GM13977 (cell line): ENCODE results near the gene CLDN2.
"Not testable (repeated sequence)": the region's sequence is repeated elsewhere in the genome, so short reads cannot be mapped to it uniquely, and the experiment has no call there.

Experiments
- DNase-seq: peaks from one replicate; pipeline ENCODE4 v3.0.0; 2012; ENCODE audit warnings: low spot score
- in situ Hi-C: fragments of 300-500 bp; cut with MboI; formaldehyde crosslinking; loops from one replicate; pipeline ENCODE4 v1.12.0; 2022; ENCODE audit warnings: low sequenced_read_pairs, low pct_unique_long_range_greater_than_20kb, mixed read lengths, inconsistent platforms; ENCODE audit not compliant: unreplicated experiment
- TF ChIP-seq, protein P1 (sequence below): IDR thresholded peaks from 2 replicates; pipeline ENCODE4 v1.5.1; 2012; ENCODE audit warnings: mild to moderate bottlenecking, control low read depth; ENCODE audit not compliant: insufficient read depth; ENCODE audit errors: extremely low read depth, missing control alignments

Gene CLDN2

DNA sequence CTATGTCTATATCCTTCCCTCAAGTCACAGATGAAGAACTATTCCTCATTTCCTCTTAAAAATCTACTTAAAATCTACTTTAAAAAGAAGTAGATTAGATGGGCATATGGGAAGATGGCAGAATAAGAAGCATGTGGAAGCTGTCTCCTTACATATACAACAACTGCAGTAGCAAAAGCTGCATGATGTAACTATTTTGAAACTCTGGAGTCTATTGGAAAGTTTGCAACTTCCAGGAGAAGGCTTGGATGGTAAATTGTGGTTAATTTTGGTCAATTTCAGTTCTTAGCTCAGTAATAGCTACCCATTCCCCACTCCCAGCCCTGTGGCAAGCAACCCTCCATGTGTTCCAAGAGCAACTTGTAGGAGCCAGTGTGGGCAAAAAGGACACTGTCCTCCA lies 42.9 kb downstream of the CLDN2 start:
- TF ChIP-seq, protein P1, sequence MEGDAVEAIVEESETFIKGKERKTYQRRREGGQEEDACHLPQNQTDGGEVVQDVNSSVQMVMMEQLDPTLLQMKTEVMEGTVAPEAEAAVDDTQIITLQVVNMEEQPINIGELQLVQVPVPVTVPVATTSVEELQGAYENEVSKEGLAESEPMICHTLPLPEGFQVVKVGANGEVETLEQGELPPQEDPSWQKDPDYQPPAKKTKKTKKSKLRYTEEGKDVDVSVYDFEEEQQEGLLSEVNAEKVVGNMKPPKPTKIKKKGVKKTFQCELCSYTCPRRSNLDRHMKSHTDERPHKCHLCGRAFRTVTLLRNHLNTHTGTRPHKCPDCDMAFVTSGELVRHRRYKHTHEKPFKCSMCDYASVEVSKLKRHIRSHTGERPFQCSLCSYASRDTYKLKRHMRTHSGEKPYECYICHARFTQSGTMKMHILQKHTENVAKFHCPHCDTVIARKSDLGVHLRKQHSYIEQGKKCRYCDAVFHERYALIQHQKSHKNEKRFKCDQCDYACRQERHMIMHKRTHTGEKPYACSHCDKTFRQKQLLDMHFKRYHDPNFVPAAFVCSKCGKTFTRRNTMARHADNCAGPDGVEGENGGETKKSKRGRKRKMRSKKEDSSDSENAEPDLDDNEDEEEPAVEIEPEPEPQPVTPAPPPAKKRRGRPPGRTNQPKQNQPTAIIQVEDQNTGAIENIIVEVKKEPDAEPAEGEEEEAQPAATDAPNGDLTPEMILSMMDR, result no peak
- DNase-seq, result no peak
- in situ Hi-C loops, result no loop called here

DNA sequence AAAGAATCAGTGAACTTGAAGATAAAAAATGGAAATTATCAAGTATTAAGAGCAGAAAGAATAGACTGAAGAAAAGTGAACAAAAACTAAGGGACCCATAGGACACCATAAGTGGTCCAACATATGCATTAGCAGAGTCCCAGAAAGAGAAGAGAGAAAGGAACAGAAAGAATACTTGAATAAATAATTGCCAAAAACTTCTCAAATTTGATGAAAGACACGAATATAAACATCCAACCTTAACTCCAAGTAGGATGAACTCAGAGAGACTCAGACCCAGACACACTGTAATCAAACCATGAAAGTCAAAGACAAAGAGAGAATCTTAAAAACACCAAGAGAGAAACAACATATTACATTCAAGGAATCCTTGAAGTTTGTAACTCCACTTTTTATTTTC lies 44.1 kb downstream of the CLDN2 start:
- TF ChIP-seq, protein P1, result no peak
- no peak for DNase-seq
- in situ Hi-C loops, result no loop called here

GRCh38 chrX:106966547-106966946 lies 46.3 kb downstream of the CLDN2 start:
- DNase-seq, in situ Hi-C loops: not testable (repeated sequence)

DNA sequence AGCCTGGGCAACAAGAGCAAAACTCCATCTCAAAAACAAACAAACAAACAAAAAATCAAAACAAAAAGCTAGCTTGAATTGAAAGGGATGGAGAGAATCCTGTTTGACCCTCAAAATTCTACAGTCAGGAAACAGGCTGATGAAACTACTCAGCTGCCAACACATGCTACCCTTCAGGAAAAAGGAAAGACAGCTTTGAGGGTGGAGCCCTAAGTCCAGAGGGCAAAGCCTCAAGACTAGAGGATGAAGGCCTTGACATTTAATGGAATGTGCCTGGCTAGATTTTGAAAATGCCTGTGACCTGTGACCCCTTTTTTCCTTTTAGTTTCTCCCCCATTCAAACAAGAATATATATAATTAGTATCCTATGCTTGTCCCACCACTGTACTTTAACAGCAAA lies 52.7 kb downstream of the CLDN2 start:
- TF ChIP-seq, protein P1, result no peak
- DNase-seq, result no peak
- in situ Hi-C loops, result no loop called here

DNA sequence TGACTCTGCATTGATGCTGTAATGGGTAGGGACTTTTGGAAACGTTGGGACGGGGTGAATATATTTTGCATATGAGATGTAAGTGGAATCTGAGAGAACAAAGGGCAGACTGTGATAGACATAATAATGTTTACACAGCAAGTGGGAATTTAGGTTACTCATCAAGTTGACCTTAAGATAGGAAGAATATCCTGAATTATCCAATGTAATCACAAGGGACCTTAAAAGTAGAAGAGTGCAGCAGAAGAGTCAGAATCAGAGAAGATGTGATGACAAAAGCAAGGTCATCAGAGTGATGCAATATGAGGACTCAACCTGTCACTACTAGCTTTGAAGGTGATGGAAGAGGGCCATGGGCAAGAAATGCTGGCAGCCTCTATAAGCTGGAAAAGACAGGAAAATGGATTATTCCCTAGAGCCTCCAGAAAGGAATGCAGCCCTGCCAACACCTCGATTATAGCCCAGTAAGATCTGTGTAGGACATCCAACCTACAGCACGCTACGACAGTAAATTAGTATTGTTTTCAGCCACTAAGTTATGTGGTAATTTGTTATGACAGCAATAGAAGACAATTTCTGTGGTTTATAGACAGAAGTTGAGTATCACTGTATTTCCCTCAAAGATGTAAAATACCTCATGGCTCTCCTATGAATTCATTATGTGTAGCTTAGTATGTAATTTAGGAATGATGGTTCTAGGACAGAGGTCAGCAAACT lies 53.4 kb downstream of the CLDN2 start:
- TF ChIP-seq, protein P1, result no peak
- in situ Hi-C loops, result no loop called here
- DNase-seq, result no peak

- in situ Hi-C loops, result no loop called here
- TF ChIP-seq, protein P1, result no peak
- DNase-seq, result no peak
These were observed 56.2 kb downstream of the CLDN2 start for GRCh38 chrX:106976416-106976815.
